Measurements from ENCODE around the gene FRK.
"Not testable (repeated sequence)": the region's sequence is repeated elsewhere in the genome, so short reads cannot be mapped to it uniquely, and the experiment has no call there.

Gene FRK, protein sequence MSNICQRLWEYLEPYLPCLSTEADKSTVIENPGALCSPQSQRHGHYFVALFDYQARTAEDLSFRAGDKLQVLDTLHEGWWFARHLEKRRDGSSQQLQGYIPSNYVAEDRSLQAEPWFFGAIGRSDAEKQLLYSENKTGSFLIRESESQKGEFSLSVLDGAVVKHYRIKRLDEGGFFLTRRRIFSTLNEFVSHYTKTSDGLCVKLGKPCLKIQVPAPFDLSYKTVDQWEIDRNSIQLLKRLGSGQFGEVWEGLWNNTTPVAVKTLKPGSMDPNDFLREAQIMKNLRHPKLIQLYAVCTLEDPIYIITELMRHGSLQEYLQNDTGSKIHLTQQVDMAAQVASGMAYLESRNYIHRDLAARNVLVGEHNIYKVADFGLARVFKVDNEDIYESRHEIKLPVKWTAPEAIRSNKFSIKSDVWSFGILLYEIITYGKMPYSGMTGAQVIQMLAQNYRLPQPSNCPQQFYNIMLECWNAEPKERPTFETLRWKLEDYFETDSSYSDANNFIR

GRCh38 chr6:116060572-116061283, at the start of gene FRK:
FRK (minus strand) TSS chr6:116060891; CDS start chr6:116060311, 580 bp downstream.
- no peak for DNase-seq

DNA sequence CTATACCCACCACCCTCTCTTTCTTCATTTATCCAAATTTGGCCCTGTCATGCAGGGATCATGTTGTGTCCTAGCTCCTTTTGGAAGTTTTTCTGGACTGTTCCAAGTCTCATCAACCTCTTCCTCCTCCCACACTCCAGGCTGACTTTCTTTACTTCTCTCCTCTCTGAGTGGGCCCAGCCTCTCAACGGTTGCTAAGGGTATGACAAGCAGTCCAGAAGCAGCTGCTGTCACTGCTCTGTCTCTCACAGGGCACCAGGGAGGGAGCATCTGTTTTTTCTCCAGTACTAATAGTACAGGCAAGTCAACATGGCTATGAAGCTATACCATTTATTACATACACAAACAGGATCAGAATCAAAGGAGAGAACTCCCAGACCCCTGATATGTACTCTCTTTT, 48.1 kb upstream of the FRK start:
- no peak for DNase-seq

GRCh38 chr6:116106146-116106545, 45.5 kb upstream of the FRK start:
- no peak for DNase-seq

DNA sequence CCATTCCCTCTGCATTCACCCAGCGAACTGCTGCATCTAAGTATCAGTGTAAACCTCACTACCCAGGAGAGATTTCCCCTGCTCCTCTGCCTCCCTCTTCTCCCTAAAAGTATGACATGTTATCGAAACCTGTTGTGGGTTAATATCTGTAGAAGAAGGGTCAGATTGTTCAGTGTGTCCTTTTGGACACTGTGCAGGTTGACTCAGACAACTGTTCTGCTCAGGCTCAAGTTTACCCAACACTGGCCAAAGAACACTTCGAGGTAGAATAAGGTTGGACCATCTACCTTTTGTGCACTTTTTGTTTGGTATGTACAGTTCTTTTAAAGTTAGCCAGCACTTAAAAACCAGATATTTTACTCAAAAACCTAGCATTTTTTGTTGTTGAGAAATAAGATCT, 44.6 kb upstream of the FRK start:
- no peak for DNase-seq

DNA sequence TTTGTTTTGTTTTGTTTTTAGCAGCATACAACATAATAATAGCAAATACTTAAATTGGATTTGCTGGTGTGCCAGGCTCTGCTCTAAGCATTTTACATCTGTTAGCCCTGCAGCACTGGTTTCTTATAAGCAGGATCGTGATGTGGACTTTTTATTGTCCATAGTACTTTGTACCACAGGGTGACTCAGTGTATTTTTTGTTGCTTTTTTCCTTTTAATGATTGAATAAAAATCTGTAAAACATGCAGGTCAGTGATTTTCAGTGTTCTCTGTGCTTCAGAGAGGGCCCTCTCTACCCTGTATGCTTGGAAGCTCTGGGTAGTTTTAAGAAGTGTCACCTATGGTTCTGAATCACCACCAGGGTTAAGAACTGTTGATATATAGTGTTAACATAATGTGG, 43.9 kb upstream of the FRK start:
- no peak for DNase-seq

GRCh38 chr6:116102873-116103272, 42.2 kb upstream of the FRK start:
- DNase-seq: no peak

DNA sequence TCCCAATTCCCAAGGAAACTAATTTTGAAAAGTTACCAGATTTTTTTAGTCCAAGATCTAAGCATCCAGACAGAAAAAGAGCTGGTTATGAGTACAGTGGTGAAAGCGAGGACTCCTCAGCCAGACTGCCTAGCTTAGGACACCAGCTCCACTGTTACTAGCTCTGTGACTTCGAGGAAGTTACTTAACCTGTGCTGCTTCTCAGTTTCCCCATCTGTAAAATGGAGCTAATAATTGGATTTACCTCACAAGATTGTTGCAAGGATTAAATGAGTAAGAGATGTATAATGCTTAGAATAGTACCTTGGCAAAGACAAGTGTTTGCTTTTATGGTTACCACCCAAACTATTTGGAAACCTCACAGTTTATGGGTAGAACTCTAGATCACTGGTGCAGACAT, 41.1 kb upstream of the FRK start:
- no peak for DNase-seq

DNA sequence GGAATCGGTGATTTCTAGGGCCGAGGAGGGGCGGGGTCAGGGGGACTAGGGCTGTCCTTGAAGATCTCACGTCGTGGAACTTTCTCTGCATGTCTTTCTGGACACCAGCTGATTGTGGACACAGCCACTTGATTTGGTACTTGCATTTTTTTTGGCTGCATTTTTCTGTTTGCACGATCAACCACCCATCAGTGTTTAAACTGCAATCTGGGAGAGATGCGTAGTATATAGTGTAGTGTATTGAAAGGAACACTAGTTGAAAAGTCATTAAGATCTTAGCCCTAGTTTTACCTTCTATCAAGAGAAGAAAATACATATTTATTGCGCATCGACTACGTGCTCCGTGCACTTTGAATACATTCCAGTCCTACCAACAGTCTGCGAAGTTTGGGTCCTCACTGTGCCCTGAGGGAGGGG, 40.6 kb upstream of the FRK start:
- no peak for DNase-seq

- peak; percentile 75 to 76 for DNase-seq
Observed at GRCh38 chr6:116100419-116101301, 40.0 kb upstream of the FRK start, which contains the start of gene NT5DC1. NT5DC1 (plus strand) TSS chr6:116100853; CDS start chr6:116100931, 78 bp downstream.

DNA sequence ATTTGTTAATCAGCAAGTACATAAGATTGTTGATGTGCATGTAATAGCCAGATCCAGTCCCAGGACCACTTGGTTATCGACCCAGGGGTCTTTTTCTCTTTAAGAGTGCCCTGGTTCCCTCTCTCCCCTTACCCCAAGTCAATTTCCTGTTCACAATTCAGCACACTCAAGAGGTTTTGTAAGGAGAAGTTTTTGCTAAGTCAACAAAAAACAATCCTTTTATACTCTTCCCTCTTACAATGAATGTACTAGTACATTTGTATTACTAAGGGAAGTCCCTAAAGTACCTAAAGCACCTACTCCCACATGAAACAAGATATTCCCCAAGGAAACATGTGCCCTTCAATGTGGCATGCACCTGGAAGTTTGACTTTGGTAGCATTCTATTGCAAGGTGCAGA, 38.3 kb upstream of the FRK start:
- DNase-seq: no peak

DNA sequence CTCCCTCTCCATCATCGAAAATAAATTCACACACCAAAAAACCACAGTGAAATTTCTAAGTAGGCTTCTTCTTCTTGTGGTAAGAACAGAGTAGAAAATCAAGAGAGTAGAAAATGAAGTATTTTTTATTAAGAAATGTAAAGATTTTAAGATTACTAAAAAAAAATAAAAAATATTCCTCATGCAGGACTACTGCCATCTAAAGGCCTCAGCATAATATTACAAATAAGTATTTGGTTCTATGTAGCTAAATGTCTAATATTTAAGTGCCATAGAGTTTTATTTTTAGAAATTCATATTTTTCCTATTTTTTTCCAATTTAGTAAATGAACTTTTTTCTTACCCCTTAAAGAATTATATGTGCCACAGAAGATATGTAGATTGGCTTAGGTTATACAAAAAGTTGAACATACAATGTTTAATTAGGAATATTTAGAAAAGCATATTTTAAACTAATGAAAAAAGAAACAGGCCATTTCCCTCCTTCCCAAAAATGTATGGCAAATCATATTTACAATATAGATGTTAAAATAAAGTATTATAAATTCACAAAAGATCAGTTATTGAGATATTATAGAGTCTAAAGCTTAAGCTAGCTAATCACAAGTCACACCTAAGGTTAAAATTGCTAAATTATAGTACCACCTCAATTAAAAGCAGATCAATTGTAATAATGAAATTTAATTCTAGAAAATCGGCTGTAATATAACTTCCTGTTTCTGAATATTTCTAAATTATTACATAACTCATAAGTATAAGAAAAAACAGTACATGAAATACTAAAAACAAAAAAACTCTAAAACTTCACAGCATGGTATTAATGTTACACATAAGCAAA, 36.5 kb upstream of the FRK start:
- no peak for DNase-seq

DNA sequence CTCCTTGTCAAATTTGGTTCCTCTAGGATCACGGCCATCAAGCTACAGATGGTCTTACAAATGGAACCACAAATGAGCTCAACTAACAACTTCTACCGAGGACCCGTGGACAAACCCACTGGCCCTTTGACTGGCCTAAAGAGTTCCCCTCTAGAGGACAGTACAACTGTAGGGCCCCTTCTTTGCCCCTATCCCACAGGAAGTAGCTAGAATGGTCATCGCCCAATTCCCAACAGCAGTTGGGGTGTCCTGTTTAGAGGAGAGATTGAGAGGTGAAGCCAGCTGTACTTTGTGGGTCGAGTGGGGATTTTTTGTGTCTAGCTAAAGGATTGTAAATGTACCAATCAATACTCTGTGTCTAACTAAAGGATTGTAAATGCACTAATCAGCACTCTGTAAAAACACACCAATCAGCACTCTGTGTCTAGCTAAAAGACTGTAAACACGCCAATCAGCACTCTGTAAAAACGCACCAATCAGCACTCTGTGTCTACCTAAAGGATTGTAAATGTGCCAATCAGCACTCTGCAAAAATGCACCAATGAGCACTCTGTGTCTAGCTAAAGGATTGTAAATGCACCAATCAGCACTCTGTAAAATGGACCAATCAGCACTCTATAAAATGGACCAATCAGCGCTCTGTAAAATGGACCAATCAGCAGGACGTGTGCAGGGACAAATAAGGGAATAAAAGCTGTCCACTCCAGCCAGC, 35.5 kb upstream of the FRK start:
- not testable (repeated sequence) for DNase-seq

DNA sequence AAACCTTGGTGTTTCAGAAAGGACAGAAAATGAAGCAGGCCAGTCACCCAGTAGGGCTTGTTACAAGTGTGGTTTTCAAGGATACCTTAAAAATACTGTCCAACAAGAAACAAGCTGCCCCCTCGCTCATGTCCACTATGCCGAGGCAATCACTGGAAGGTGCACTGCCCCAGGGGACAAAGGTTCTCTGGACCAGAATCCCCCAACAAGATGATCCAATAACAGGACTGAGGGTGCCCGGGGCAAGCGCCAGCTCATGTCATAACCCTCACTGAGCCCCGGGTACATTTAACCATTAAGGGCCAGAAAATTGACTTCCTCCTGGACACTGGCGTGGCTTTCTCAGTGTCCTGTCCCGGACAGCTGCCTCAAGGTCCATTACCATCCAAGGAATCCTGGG, 33.4 kb upstream of the FRK start:
- no peak for DNase-seq

DNA sequence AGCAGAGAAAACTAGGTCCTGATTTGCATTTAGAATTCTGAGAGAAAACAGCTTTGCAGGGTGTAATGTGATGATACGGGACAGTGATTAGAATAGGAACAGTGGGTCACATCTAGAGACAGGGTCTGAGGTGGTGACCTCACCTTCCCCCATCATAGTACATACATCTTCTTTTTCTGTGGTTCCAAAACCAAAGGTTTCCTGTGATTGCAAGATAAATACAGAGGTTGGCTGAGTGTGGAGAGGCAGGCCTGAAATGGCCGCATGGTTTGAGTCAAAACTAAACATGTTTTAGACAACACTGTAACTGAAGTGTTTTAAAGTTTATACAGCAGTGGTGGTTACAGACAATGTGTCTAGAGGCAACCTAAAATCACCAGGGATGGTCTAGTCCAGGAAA, 29.6 kb upstream of the FRK start:
- no peak for DNase-seq

- DNase-seq: no peak
Observed at GRCh38 chr6:116088946-116089345, 28.3 kb upstream of the FRK start.

GRCh38 chr6:116087437-116088027, 26.8 kb upstream of the FRK start:
- no peak for DNase-seq

DNA sequence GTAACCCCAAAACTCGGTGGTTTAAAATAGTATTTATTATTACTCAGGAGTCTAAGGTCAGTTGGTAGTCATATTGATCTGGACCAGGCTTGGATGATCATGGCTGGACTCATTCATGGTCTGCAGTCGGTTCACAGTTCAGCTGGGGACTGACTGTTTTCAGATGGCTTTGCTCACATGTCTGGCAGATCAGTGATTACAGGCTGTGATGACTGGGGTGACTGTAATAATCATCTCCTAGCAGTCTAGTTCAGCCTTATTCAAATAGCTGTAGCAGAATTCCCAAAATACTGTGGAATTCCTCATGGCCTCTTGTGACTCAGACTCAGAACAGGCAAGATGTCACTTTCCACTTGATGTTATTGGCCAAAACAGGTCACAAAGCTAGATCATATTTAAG, 23.6 kb upstream of the FRK start:
- no peak for DNase-seq

DNA sequence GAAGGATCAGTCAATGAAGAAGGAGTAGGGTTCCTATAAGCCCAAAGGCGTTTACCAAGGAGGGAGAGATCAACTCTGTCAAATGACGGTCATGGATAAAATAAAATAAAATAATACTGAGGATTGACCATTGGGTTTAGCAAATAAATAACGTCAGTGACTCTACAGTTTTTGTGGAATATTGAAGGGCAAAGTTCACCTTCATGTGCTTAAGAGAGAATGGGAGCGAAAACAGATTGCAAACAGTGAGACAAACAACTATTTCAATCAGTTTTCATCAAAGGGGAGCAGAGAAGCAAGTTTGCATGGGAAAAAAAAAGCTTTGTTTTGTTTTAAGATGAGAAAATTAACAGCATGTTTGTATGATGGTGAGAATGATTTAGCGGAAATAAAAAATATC, 22.4 kb upstream of the FRK start:
- no peak for DNase-seq

GRCh38 chr6:116078945-116079344, 18.3 kb upstream of the FRK start:
- DNase-seq: no peak

DNA sequence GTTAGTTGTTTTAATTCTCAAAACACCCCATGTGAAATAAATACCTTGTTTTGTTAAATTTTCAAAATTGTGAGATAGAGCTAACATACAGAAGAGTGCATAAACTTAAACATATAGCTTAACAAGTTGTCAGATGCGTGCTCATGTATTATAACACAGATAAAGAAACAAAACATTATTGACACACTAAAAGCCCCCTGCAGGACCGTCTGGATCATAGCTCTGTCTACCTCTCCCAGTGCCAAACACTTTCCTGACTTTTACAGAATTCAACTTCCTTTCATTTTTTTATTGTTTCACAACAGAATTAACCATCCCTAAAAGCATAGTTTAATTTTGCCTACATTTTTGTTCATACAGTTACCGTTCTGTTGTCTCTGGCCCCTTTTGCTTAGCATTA, 17.8 kb upstream of the FRK start:
- no peak for DNase-seq

All from stimulated activated CD4-positive, alpha-beta T cell treated with anti-CD3 and anti-CD28 coated beads, Interleukin-2, amount 100 ng/mL, for 48 hours (primary cell).